SK-N-SH (cell line): ENCODE measurements around the gene MBTPS1. TPM values are rescaled to one million over a fixed set of nuclear protein-coding genes. Genes with fewer than 3 reads are reported as not detected.
"Not testable (repeated sequence)": the region's sequence is repeated elsewhere in the genome, so short reads cannot be mapped to it uniquely, and the experiment has no call there.

Source experiments
- CTCF ChIA-PET: fragments of 300-600, 350-600 bp; formaldehyde crosslinking; extraction: SDS; loops from one replicate; lab custom pipeline; 2021; lab: Yijun Ruan, JAX
- POLR2A ChIA-PET: fragments of 350-600 bp; sonication (Branson Sonifier 250); formaldehyde crosslinking; extraction: SDS; loops from one replicate; lab custom pipeline; 2020; ENCODE audit warnings: antibody characterized with exemption, inconsistent platforms; lab: Yijun Ruan, JAX
- DNase-seq: peaks from one replicate; pipeline ENCODE4 v3.0.0; 2012
- H2AFZ ChIP-seq: fragments of 200-600 bp; sonication (generic); 2 replicates; pipeline ENCODE4 v1.8.1; 2016; ENCODE audit warnings: antibody characterized with exemption, mild to moderate bottlenecking, low read depth
- H3F3A ChIP-seq: fragments of 200-600 bp; sonication (generic); replicated peaks from 2 replicates; pipeline ENCODE3; 2016; ENCODE audit warnings: antibody characterized with exemption, mild to moderate bottlenecking; ENCODE audit not compliant: insufficient read depth
- H3K27ac ChIP-seq, 2 experiments: fragments of 200-500 bp in 1 of 2; fragments of 200-600 bp in 1 of 2; sonication (Bioruptor generic) in 1 of 2; sonication (generic), shearing (Covaris generic) in 1 of 2; 2 replicates each; pipeline versions ENCODE4 v1.5.1 to v1.6.1; 2014 to 2016; ENCODE audit warnings: low read depth in 2 of 2, inconsistent platforms in 1 of 2, low read length in 1 of 2, mild to moderate bottlenecking in 1 of 2, mixed read lengths in 1 of 2
- H3K27me3 ChIP-seq: fragments of 200-600 bp; sonication (generic), shearing (Covaris generic); 2 replicates; pipeline ENCODE4 v1.6.1; 2016; ENCODE audit warnings: mixed run types; ENCODE audit not compliant: insufficient read depth
- H3K36me3 ChIP-seq, 2 experiments: fragments of 200-500 bp in 1 of 2; fragments of 200-600 bp in 1 of 2; sonication (Bioruptor generic) in 1 of 2; sonication (generic) in 1 of 2; replicated peaks in 1 of 2; 2 replicates each; pipeline versions ENCODE3 to v1.5.1; 2014 to 2016; ENCODE audit warnings: low read length in 1 of 2, mild to moderate bottlenecking in 1 of 2; ENCODE audit not compliant: insufficient read depth in 2 of 2, control insufficient read depth in 1 of 2
- H3K4me1 ChIP-seq, 2 experiments: fragments of 200-500 bp in 1 of 2; fragments of 200-600 bp in 1 of 2; sonication (Bioruptor generic) in 1 of 2; sonication (generic), shearing (Covaris generic) in 1 of 2; 2 replicates each; pipeline versions ENCODE4 v1.5.1 to v1.6.1; 2014 to 2016; ENCODE audit warnings: low read depth in 1 of 2, low read length in 1 of 2, mixed run types in 1 of 2; ENCODE audit not compliant: insufficient read depth in 2 of 2, control insufficient read depth in 1 of 2
- H3K4me2 ChIP-seq: fragments of 200-600 bp; sonication (generic), shearing (Covaris generic); 2 replicates; pipeline ENCODE4 v1.6.1; 2017; ENCODE audit warnings: mixed run types
- H3K4me3 ChIP-seq, 2 experiments: fragments of 200-500 bp in 1 of 2; fragments of 200-600 bp in 1 of 2; sonication (Bioruptor generic) in 1 of 2; sonication (generic), shearing (Covaris generic) in 1 of 2; 2 replicates each; pipeline versions ENCODE4 v1.5.1 to v1.8.1; 2014 to 2016; ENCODE audit warnings: low read depth in 2 of 2, inconsistent platforms in 1 of 2, low read length in 1 of 2, mild to moderate bottlenecking in 1 of 2, mixed read lengths in 1 of 2, moderate library complexity in 1 of 2
- H3K79me2 ChIP-seq: fragments of 200-600 bp; sonication (generic); 2 replicates; pipeline ENCODE4 v1.8.1; 2017; ENCODE audit warnings: mild to moderate bottlenecking; ENCODE audit not compliant: insufficient read depth
- H3K9ac ChIP-seq: fragments of 200-600 bp; sonication (generic); 2 replicates; pipeline ENCODE4 v1.6.1; 2017; ENCODE audit warnings: mixed run types
- H3K9me2 ChIP-seq: fragments of 200-600 bp; sonication (generic); 2 replicates; pipeline ENCODE4 v1.6.1; 2017; ENCODE audit warnings: mixed run types
- H3K9me3 ChIP-seq: fragments of 200-600 bp; sonication (generic); 2 replicates; pipeline ENCODE4 v1.6.1; 2017; ENCODE audit warnings: mixed run types, mild to moderate bottlenecking, moderate library complexity
- H4K20me1 ChIP-seq: fragments of 200-600 bp; sonication (generic); 2 replicates; pipeline ENCODE4 v1.6.1; 2017; ENCODE audit warnings: mild to moderate bottlenecking, mixed run types; ENCODE audit not compliant: insufficient read depth
- CHD2 ChIP-seq: fragments of 150-350 bp; IDR thresholded peaks from 2 replicates; pipeline ENCODE4 v1.6.1; 2018; ENCODE audit warnings: low read length; ENCODE audit not compliant: partially characterized antibody
- ELF1 ChIP-seq: IDR thresholded peaks from 2 replicates; pipeline ENCODE4 v1.4.0; 2012
- FOSL2 ChIP-seq: IDR thresholded peaks from 2 replicates; pipeline ENCODE4 v1.4.0; 2012; ENCODE audit warnings: low read depth, mild to moderate bottlenecking, moderate library complexity, borderline replicate concordance
- FOXJ3 ChIP-seq: sonication (generic); formaldehyde crosslinking; IDR thresholded peaks from 2 replicates; pipeline ENCODE4 v1.5.1; 2020; ENCODE audit warnings: mild to moderate bottlenecking, missing genetic modification reagents
- FOXM1 ChIP-seq: IDR thresholded peaks from 2 replicates; pipeline ENCODE4 v1.4.0; 2012; ENCODE audit warnings: low read depth, mild to moderate bottlenecking
- MAX ChIP-seq: IDR thresholded peaks from 2 replicates; pipeline ENCODE4 v1.4.0; 2012; ENCODE audit warnings: low read depth
- MXI1 ChIP-seq: IDR thresholded peaks from 2 replicates; pipeline ENCODE4 v1.6.1; 2012; ENCODE audit warnings: mild to moderate bottlenecking, low read depth, low read length, improper control_type of control experiment
- WGBS: methylation state at CpG from one replicate; pipeline ENCODE4 v1.1.6; 2017; ENCODE audit warnings: low lambda C conversion rate; 5-methylcytosine and 5-hydroxymethylcytosine counted together
- polyA plus RNA-seq, 3 experiments: library from polyadenylated mRNA; depleted of rRNA; stranded (reverse); fragments of >200 nt; gene quantifications; 2 replicates each; pipeline ENCODE4 v1.2.3, GENCODE V29; 2012

The MBTPS1 gene
- polyA plus RNA-seq, 1 of the 3 experiments (the other 2 are of a cell fraction): 84.9 TPM

DNA sequence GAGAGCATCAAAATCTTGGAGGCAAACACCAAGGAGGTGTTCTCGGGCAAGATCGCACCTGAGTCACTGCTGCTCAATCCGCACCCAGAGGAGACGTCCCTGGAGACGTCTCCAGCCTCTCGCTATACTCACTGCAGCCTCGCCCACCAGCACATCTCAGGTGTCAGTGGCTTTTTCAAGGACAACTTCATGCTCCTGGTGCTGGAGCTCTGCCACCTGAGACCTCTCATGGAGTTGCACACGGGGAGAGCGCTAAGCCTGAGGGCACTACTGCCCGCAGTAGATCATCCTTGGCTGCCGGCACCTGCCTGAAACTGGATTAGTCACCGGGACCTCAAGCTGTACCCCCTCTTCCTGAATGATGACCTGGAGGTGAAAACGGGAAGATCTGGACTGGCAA lies 2.6 kb upstream of the MBTPS1 start (continued):
- TF ChIP-seq FOSL2: no peak
- no peak for TF ChIP-seq CHD2
- no peak for TF ChIP-seq FOXJ3 (CRISPR knock-in tag)
- TF ChIP-seq MAX: no peak
- TF ChIP-seq ELF1: no peak

DNA sequence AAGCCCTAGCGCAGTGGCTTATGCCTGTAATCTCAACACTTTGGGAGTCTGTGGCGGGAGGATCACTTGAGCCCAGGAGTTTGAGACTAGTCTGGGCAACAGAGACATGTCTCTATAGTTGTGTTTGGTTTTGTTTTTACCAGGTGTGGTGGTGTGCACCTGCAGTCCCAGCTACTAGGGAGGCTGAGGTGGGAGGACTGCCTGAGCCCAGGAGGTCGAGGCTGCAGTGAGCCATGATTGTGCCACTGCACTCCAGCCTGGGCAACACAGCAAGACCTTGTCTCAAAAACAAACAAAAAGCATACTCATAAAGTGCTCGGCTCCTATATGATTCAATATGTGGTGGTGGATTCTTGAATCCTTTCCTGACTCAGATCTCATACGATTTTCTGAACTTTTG lies 1.6 kb upstream of the MBTPS1 start:
- H3K9ac ChIP-seq, H4K20me1 ChIP-seq, H3K27me3 ChIP-seq, POLR2A ChIA-PET, H3K27ac ChIP-seq, H2AFZ ChIP-seq, DNase-seq, H3K4me3 ChIP-seq, H3K9me2 ChIP-seq, H3F3A ChIP-seq, H3K9me3 ChIP-seq: not testable (repeated sequence)
- Histone ChIP-seq H3K4me1 (peaks cover 7 to 11% of the 10 kb centered on the region in 2 experiments; a peak in 3 of 4 replicates), H3K4me2 (0 out of 2 replicates have a peak overlapping the region, but pooled peaks have one; percentile 93), H3K36me3 (peaks cover 16 to 20% of the 10 kb centered on the region in 2 experiments), H3K79me2 (peaks cover 43% of the 10 kb centered on the region)
- whole genome bisulfite sequencing: 99% methylated on average over 5 of the region's 5 CpGs
- CTCF ChIA-PET: interaction anchor here (1.2 to 3.9 kb wide), 4 partner anchors 30 to 162 kb away, joined by 3 to 18 read pairs (median 8); no protein-coding TSS in a partner anchor

- POLR2A ChIA-PET: interaction anchor here (1.2 to 1.3 kb wide), 2 partner anchors 28 to 69 kb away, joined by 7 to 9 read pairs; partner anchors contain the start of genes DNAAF1, HSDL1 and TAF1C
- H3K9me2 ChIP-seq: no peaks in the 10 kb centered on the region
- peak overlapping the region; percentile 84 for H2AFZ ChIP-seq
- peaks cover 51% of the 10 kb centered on the region for H3K79me2 ChIP-seq
- DNase-seq: peak; percentile 57
- no peaks in the 10 kb centered on the region for H3K9me3 ChIP-seq
- H3K27me3 ChIP-seq: no peaks in the 10 kb centered on the region
- H3K4me1 ChIP-seq: peaks cover 7 to 11% of the 10 kb centered on the region in 2 experiments; a peak in 3 of 4 replicates
- peaks cover 9 to 13% of the 10 kb centered on the region in 2 experiments for H3K36me3 ChIP-seq
- WGBS: 21% methylated on average over 12 of the region's 12 CpGs
- peak overlapping the region; percentile 93 for H3K4me2 ChIP-seq
- no peak for TF ChIP-seq FOXM1
- 0 out of 2 replicates have a peak, but pooled peaks have one; percentile 25 for TF ChIP-seq MXI1
- TF ChIP-seq, all 33 proteins: peak for 1
- CTCF ChIA-PET: interaction anchor here (0.8 to 3.9 kb wide), 9 partner anchors 12 to 161 kb away, joined by 3 to 18 read pairs (median 5); partner anchors contain the start of gene TAF1C
- peaks cover 6% of the 10 kb centered on the region; the same call in 1 of the 2 replicates for H4K20me1 ChIP-seq
- H3K4me3 ChIP-seq: peak overlapping the region; percentile 88 to 93
- peak overlapping the region; percentile 59 to 72; a peak in 3 of 4 replicates for H3K27ac ChIP-seq
- H3K9ac ChIP-seq: peak overlapping the region; percentile 92
- peaks cover 2% of the 10 kb centered on the region for H3F3A ChIP-seq
Observed at GRCh38 chr16:84117494-84117843, 727 bp upstream of the MBTPS1 start.
